Measurements from ENCODE around the gene CD69. TPM values are rescaled to one million over a fixed set of nuclear protein-coding genes. Genes with fewer than 3 reads are reported as not detected.
"Not testable (repeated sequence)": the region's sequence is repeated elsewhere in the genome, so short reads cannot be mapped to it uniquely, and the experiment has no call there.

Gene CD69
- total RNA-seq, 1 donor from 2014 or later, result 9.7 TPM

- DNase-seq, result no peak
Observed at GRCh38 chr12:9749640-9750039, 11.1 kb downstream of the CD69 start.

- DNase-seq, result no peak
Observed at GRCh38 chr12:9745199-9745598, 15.5 kb downstream of the CD69 start.

GRCh38 chr12:9742661-9743060 is 18.0 kb downstream of the CD69 start:
- DNase-seq, result no peak

GRCh38 chr12:9741726-9742125 is 19.0 kb downstream of the CD69 start:
- DNase-seq, result no peak

- no peak for DNase-seq
Observed at GRCh38 chr12:9740106-9740750, 20.5 kb downstream of the CD69 start.

- not testable (repeated sequence) for DNase-seq
Observed at GRCh38 chr12:9739404-9740105, 21.1 kb downstream of the CD69 start.

- DNase-seq, result not testable (repeated sequence)
Observed at GRCh38 chr12:9738905-9739304, 21.8 kb downstream of the CD69 start.

- DNase-seq, result no peak
Observed at GRCh38 chr12:9736936-9737705, 23.6 kb downstream of the CD69 start.

GRCh38 chr12:9735601-9736000 is 25.1 kb downstream of the CD69 start:
- no peak for DNase-seq

GRCh38 chr12:9732921-9733461 is 27.7 kb downstream of the CD69 start, which contains the start of gene CLECL1:
Gene CLECL1 (minus strand): TSS chr12:9733097.
- no peak for DNase-seq

GRCh38 chr12:9731797-9732196 is 28.9 kb downstream of the CD69 start:
- DNase-seq, result no peak

- no peak for DNase-seq
Observed at GRCh38 chr12:9731393-9731792, 29.3 kb downstream of the CD69 start.

GRCh38 chr12:9730591-9730990 is 30.1 kb downstream of the CD69 start:
- no peak for DNase-seq

- DNase-seq, result no peak
Observed at GRCh38 chr12:9730011-9730410, 30.7 kb downstream of the CD69 start.

GRCh38 chr12:9729082-9729481 is 31.6 kb downstream of the CD69 start:
- DNase-seq, result no peak

- no peak for DNase-seq
Observed at GRCh38 chr12:9727813-9728212, 32.9 kb downstream of the CD69 start.

- DNase-seq, result no peak
Observed at GRCh38 chr12:9725213-9725870, 35.4 kb downstream of the CD69 start.

- DNase-seq, result no peak
Observed at GRCh38 chr12:9724023-9724422, 36.7 kb downstream of the CD69 start.

GRCh38 chr12:9721394-9722092 is 39.2 kb downstream of the CD69 start:
- no peak for DNase-seq

- DNase-seq, result no peak
Observed at GRCh38 chr12:9719790-9720189, 40.9 kb downstream of the CD69 start.

- no peak for DNase-seq
Observed at GRCh38 chr12:9718968-9719367, 41.7 kb downstream of the CD69 start.

Measured in skin of body (tissue), 2 donors.